DND-41 (cell line): ENCODE results near the gene SUCLG2.

ENCODE experiments used
- ATAC-seq: fragments of 200-7000 bp; cut with Tn5 transposase; 3 replicates; pipeline ENCODE4 v1.9.1; 2021; ENCODE audit warnings: low read depth; ENCODE audit not compliant: insufficient read depth
- DNase-seq: peaks from one replicate; pipeline ENCODE4 v3.0.0-alpha.2; 2020
- H2AFZ ChIP-seq: 2 replicates; pipeline ENCODE4 v1.6.0; 2012; ENCODE audit warnings: low read depth, low read length
- H3K27ac ChIP-seq: 2 replicates; pipeline ENCODE4 v1.5.1; 2012; ENCODE audit warnings: low read length, inconsistent platforms
- H3K27me3 ChIP-seq: fragments of 200-600 bp; sonication (generic); 2 replicates; pipeline ENCODE4 v1.6.0; 2012; ENCODE audit warnings: low read length, mild to moderate bottlenecking, inconsistent platforms; ENCODE audit not compliant: insufficient read depth, poor library complexity
- H3K36me3 ChIP-seq: 2 replicates; pipeline ENCODE4 v1.5.1; 2012; ENCODE audit warnings: low read length, inconsistent platforms; ENCODE audit not compliant: insufficient read depth
- H3K4me1 ChIP-seq: 2 replicates; pipeline ENCODE4 v1.5.1; 2012; ENCODE audit warnings: mild to moderate bottlenecking, low read length; ENCODE audit not compliant: insufficient read depth
- H3K4me2 ChIP-seq: 2 replicates; pipeline ENCODE4 v1.6.0; 2012; ENCODE audit warnings: mild to moderate bottlenecking, moderate library complexity, low read length, inconsistent platforms; ENCODE audit not compliant: insufficient read depth
- H3K4me3 ChIP-seq, 2 experiments: fragments of 200-600 bp in 1 of 2; shearing (Covaris generic) in 1 of 2; 2 replicates each; pipeline ENCODE4 v1.5.1; 2012 to 2016; ENCODE audit warnings: inconsistent platforms in 2 of 2, low read length in 2 of 2, mild to moderate bottlenecking in 2 of 2, low read depth in 1 of 2, moderate library complexity in 1 of 2
- H3K79me2 ChIP-seq: 2 replicates; pipeline ENCODE4 v1.6.0; 2012; ENCODE audit warnings: low read length, inconsistent platforms; ENCODE audit not compliant: insufficient read depth
- H3K9ac ChIP-seq: 2 replicates; pipeline ENCODE4 v1.6.0; 2012; ENCODE audit warnings: low read depth, mild to moderate bottlenecking, inconsistent platforms, low read length, moderate library complexity
- H3K9me3 ChIP-seq: 2 replicates; pipeline ENCODE4 v1.5.1; 2012; ENCODE audit warnings: low read length, moderate library complexity, mild to moderate bottlenecking, inconsistent platforms; ENCODE audit not compliant: insufficient read depth, severe bottlenecking
- H4K20me1 ChIP-seq: 2 replicates; pipeline ENCODE4 v1.6.0; 2012; ENCODE audit warnings: low read length; ENCODE audit not compliant: insufficient read depth
- CTCF ChIP-seq: IDR thresholded peaks from 2 replicates; pipeline ENCODE4 v1.5.1; 2012; ENCODE audit warnings: borderline replicate concordance, low read length, moderate library complexity, mild to moderate bottlenecking; ENCODE audit not compliant: poor library complexity, severe bottlenecking; ENCODE audit errors: extremely low read depth
- EZH2 ChIP-seq: IDR thresholded peaks from 3 replicates; pipeline ENCODE4 v1.6.1; 2012; ENCODE audit warnings: borderline replicate concordance, low read depth, mild to moderate bottlenecking, moderate library complexity, low read length, inconsistent platforms; ENCODE audit not compliant: severe bottlenecking

Gene SUCLG2

GRCh38 chr3:67460841-67461510 lies 193.4 kb downstream of the SUCLG2 start:
- Histone ChIP-seq H4K20me1 (no peaks in the 10 kb centered on the region), H3K27me3 (no peaks in the 10 kb centered on the region), H3K27ac (no peak overlapping the region), H2AFZ (no peak overlapping the region), H3K79me2 (no peaks in the 10 kb centered on the region), H3K4me1 (no peaks in the 10 kb centered on the region), H3K4me3 (no peak overlapping the region), H3K36me3 (no peaks in the 10 kb centered on the region), H3K9me3 (no peaks in the 10 kb centered on the region), H3K4me2 (no peak overlapping the region), H3K9ac (no peak overlapping the region)
- DNase-seq (no peak), ATAC-seq (no peak)
- TF ChIP-seq CTCF (no peak), EZH2 (no peak)

- Histone ChIP-seq H2AFZ (no peak overlapping the region), H3K4me3 (no peak overlapping the region), H3K27ac (no peak overlapping the region), H3K9me3 (no peaks in the 10 kb centered on the region), H3K27me3 (no peaks in the 10 kb centered on the region), H3K36me3 (no peaks in the 10 kb centered on the region), H4K20me1 (no peaks in the 10 kb centered on the region), H3K79me2 (no peaks in the 10 kb centered on the region), H3K9ac (no peak overlapping the region), H3K4me2 (no peak overlapping the region), H3K4me1 (no peaks in the 10 kb centered on the region)
- ATAC-seq: no peak
- no peak for DNase-seq
- TF ChIP-seq CTCF (no peak), EZH2 (no peak)
Measured at GRCh38 chr3:67459796-67460195, 194.6 kb downstream of the SUCLG2 start.

GRCh38 chr3:67458896-67459530 lies 195.4 kb downstream of the SUCLG2 start:
- H3K79me2 ChIP-seq: no peaks in the 10 kb centered on the region

More at GRCh38 chr3:67458896-67459530, 195.4 kb downstream of the SUCLG2 start:
- H3K4me3 ChIP-seq: no peak overlapping the region
- TF ChIP-seq CTCF (no peak), EZH2 (no peak)
- DNase-seq: no peak
- H3K36me3 ChIP-seq: no peaks in the 10 kb centered on the region
- no peaks in the 10 kb centered on the region for H3K9me3 ChIP-seq
- no peaks in the 10 kb centered on the region for H3K4me1 ChIP-seq
- no peak overlapping the region for H2AFZ ChIP-seq
- no peak overlapping the region for H3K27ac ChIP-seq
- ATAC-seq: no peak
- no peak overlapping the region for H3K9ac ChIP-seq
- H4K20me1 ChIP-seq: no peaks in the 10 kb centered on the region
- H3K27me3 ChIP-seq: no peaks in the 10 kb centered on the region
- no peak overlapping the region for H3K4me2 ChIP-seq
